Neutrophil (primary cell): ENCODE data around the gene NKX2-1.

ENCODE experiments used
- H3K27ac ChIP-seq: fragments of 200-600 bp; sonication (generic); 2 replicates; pipeline ENCODE4 v1.5.1; 2016; ENCODE audit warnings: mild to moderate bottlenecking, moderate library complexity
- H3K27me3 ChIP-seq: fragments of 200-600 bp; sonication (generic); 2 replicates; pipeline ENCODE4 v1.6.0; 2016; ENCODE audit warnings: mild to moderate bottlenecking
- H3K36me3 ChIP-seq: fragments of 200-600 bp; sonication (generic); 2 replicates; pipeline ENCODE4 v1.5.1; 2017
- H3K4me1 ChIP-seq, 2 experiments: fragments of 200-600 bp in 1 of 2; sonication (generic) in 1 of 2; 1 replicate in 1 of 2; 2 replicates in 1 of 2; pipeline versions ENCODE4 v1.5.1 to v1.6.1; 2013 to 2016; ENCODE audit warnings: low read depth in 1 of 2, low read length in 1 of 2, mild to moderate bottlenecking in 1 of 2, moderate library complexity in 1 of 2; ENCODE audit not compliant: control insufficient read depth in 1 of 2, insufficient read depth in 1 of 2
- H3K4me3 ChIP-seq, 2 experiments: fragments of 200-600 bp in 1 of 2; sonication (generic) in 1 of 2; 1 replicate in 1 of 2; 2 replicates in 1 of 2; pipeline ENCODE4 v1.5.1; 2013 to 2016; ENCODE audit warnings: low read depth in 1 of 2, low read length in 1 of 2, mild to moderate bottlenecking in 1 of 2, moderate library complexity in 1 of 2
- H3K9me3 ChIP-seq: fragments of 200-600 bp; sonication (generic); 2 replicates; pipeline ENCODE4 v1.5.1; 2016
- CTCF ChIP-seq: fragments of 200-600 bp; sonication (generic); IDR thresholded peaks from 2 replicates; pipeline ENCODE4 v1.5.1; 2016; ENCODE audit warnings: antibody characterized with exemption

Gene NKX2-1

DNA sequence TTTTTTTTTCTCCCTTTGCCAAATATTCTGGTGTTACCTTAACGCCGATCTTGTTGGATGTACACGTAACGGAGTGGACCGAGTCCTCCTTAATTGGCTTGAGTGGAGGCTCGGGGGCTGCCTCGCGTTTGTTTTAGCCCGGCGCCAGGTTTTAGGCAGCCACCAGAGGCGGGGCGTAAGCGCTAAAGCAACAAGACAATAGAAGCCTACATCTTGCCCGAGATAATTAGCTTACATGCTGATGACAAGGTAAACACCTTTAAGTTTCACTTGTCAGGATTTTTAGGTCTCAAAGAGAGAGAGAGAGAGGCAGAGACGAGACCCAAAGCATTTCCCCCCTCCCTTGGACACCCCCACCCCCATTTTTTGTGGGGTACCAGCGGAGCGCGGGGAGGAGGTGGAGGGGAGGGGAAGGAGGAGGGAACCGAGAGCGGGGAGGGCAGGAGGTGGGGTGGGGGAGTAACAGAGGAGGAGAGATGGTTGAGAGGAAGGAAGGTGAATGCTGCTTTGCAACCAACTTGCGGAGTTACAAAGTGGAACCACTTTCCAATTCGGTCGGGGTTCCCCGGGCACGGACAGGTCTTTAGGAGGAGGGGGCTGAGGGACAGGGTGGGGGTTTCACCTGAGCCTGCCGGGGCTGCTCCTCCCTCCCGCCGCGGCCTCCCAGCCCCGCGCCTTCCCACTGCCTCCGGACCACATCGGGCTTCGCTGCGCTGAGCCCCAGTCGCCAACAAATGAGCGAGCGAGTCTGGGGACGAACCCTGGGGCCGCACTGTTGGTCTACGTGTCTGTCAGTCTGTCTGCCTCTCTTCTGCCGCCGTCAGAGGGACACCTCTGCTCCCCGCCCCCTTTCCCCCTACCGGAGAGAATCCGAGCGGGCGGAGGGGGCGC is at the start of gene NKX2-1:
TSS of gene NKX2-1 (minus strand) at position 802 of the 891 bp plus-strand sequence. CDS start at position 699, 103 bp downstream.
- no peaks in the 10 kb centered on the region for H3K9me3 ChIP-seq
- H3K27ac ChIP-seq, result no peak within 1 kb of the TSS
- no peaks in the 10 kb centered on the region for H3K36me3 ChIP-seq
- H3K27me3 ChIP-seq, result peaks cover 100% of the 10 kb centered on the region
- H3K4me1 ChIP-seq, result no peaks in the 10 kb centered on the region
- no peak for TF ChIP-seq CTCF
- H3K4me3 ChIP-seq, result no peak within 1 kb of the TSS

GRCh38 chr14:36556811-36557433 is 36.9 kb upstream of the NKX2-1 start:
- peaks cover 46% of the 10 kb centered on the region for H3K27me3 ChIP-seq
- no peak for TF ChIP-seq CTCF
- no peak overlapping the region for H3K4me3 ChIP-seq
- H3K27ac ChIP-seq, result no peak overlapping the region
- no peaks in the 10 kb centered on the region for H3K36me3 ChIP-seq
- no peaks in the 10 kb centered on the region for H3K9me3 ChIP-seq
- H3K4me1 ChIP-seq, result no peaks in the 10 kb centered on the region

DNA sequence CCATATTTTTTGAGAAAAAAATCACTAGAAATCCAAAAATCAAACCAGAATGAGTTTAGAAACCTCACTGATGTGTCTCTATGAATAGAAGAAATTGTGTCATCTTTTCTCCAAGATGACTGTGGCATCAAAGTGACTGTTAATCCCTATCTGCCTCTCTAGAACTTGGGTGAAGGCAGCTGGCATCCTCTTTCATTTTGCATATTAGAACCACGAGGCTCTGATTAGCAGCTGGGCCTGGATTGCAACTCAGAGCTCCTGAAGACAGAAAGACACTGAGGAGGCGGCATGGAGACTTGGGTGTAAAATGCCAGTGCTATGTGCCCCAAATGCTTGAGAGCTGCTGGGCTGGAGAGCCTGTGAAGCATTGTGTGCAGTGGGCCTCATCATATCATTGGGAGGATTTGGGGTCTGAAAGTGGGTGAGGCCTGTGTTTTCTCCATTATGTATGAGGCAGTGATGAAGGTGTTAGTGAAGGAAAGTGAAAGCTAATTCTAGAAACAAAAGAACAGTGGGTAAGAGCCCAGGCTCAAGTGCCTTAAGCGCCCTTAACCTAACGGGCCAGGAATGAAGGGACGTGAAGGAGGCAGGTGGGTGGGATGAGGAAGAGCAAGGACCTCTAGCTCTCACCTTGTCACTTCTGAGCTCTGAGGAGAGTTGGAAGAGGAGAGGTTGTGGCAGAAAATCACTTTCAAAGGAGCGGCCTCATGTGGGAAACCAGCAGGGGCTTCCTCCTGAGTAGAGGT is 36.1 kb upstream of the NKX2-1 start:
- TF ChIP-seq CTCF, result no peak
- no peaks in the 10 kb centered on the region for H3K9me3 ChIP-seq
- H3K36me3 ChIP-seq, result no peaks in the 10 kb centered on the region
- H3K4me1 ChIP-seq, result no peaks in the 10 kb centered on the region
- peaks cover 41% of the 10 kb centered on the region for H3K27me3 ChIP-seq
- H3K4me3 ChIP-seq, result no peak overlapping the region
- no peak overlapping the region for H3K27ac ChIP-seq

DNA sequence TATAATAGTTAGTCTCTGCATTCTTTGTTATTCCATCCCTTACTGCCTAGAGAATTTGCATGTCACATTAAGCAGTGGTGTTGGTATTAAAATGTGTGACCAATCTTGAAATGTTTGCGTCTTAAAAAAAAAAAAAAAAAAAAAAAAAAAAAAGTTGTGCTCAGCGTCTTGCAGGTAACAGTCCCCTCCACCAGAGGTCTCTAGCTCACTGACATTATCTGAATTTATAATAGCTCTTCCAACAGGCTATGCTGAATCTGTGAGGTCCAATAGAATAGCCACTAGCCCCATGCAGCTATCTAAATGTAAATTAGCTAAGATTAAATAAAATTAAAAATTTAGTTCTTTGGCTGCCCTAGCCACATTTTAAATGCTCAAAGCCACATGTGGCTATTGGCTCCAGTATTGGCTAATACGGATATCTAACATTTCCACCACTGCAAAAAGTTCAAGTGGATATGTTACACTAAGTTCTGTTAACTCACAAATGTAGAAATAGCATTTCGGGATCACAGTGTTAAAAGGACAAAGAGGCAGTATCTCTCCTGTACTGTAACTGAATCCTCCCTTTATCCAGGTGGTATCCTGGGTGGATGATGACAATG is 33.7 kb upstream of the NKX2-1 start:
- H3K36me3 ChIP-seq, result no peaks in the 10 kb centered on the region

More for the DNA sequence above, 33.7 kb upstream of the NKX2-1 start:
- Histone ChIP-seq H3K4me1 (no peaks in the 10 kb centered on the region), H3K27ac (no peak overlapping the region), H3K27me3 (peaks cover 39% of the 10 kb centered on the region), H3K9me3 (no peaks in the 10 kb centered on the region), H3K4me3 (no peak overlapping the region)
- TF ChIP-seq CTCF, result no peak
